ENCODE data around the gene INPP5A. TPM values are rescaled to one million over a fixed set of nuclear protein-coding genes. Genes with fewer than 3 reads are reported as not detected.

INPP5A gene
- total and polyA plus RNA-seq, 10 of the 15 experiments (the other 5 are each of a cell fraction or from before 2014, with no cell fraction given): 0.52 to 15.0 (median 6.3) TPM

DNA sequence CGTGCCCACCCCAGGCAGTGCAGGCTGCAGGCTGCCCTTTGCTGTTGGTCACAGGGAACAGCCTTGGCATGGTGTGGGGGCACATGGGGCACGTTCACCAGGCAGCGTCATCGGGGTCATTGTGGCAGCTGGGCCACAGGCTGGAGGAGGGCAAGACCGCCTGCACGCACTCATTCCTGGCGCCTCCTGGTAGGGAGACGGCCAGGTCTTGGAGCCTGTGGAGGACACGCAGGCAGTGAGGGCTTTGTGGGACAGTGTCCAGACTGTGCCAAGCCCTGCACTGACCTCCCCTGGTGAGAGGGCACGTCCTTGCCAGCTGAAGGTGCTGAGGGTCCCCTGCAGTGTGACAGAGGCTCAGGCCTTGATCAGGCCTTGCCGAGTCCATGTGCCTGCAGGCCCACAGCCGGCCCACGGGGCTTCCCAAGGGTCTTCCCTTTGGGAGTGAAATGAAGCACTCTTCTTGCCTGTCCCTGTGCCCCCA lies 171.9 kb downstream of the INPP5A start:
- intact Hi-C loops (cut with micrococcal nuclease; ENCODE audit: unreplicated experiment): no loop called here
- WGBS (ENCODE audit: insufficient coverage, insufficient replicate concordance, low lambda C conversion rate, missing lambda C conversion rate): 94% methylated on average over 13 of the region's 13 CpGs
- BruUV-seq (replicated peaks): no TSS peak
- ChIA-PET SMC1A (ENCODE audit: uncharacterized antibody, unreplicated experiment) (no interaction called here), RAD21 (ENCODE audit: unreplicated experiment) (no interaction called here), CTCF (no interaction called here), POLR2A (no interaction called here)
- no peak overlapping the region for H2AFZ ChIP-seq (ENCODE audit: control insufficient read depth, low read depth, low read length)
- H4K20me1 ChIP-seq (ENCODE audit: control insufficient read depth, insufficient read depth): no peaks in the 10 kb centered on the region
- DNase-seq (ENCODE audit: low read depth, low spot score) (no peak), ATAC-seq (no peak), FAIRE-seq (no peak)
- no peak for TF ChIP-seq EGR1 (IDR thresholded peaks at IDR 0.05; ENCODE audit: borderline replicate concordance in 1 of 2, low read depth in 2 of 2, low read length in 2 of 2)
- no peak for TF ChIP-seq KAT2A (conservative IDR thresholded peaks at IDR 0.05; ENCODE audit: control insufficient read depth, low read depth, low read length)
- TF ChIP-seq RELA (IDR thresholded peaks at IDR 0.05; ENCODE audit: borderline replicate concordance, partially characterized antibody): no peak
- no peak for TF ChIP-seq CREB1 (IDR thresholded peaks at IDR 0.05; ENCODE audit: low read depth)
- no peak for TF ChIP-seq SREBF2 (IDR thresholded peaks at IDR 0.05; ENCODE audit: low read length)
- TF ChIP-seq MEF2A (IDR thresholded peaks at IDR 0.05; ENCODE audit: insufficient read depth, low read depth, low read length): no peak
- no peak for TF ChIP-seq RB1 (IDR thresholded peaks at IDR 0.05; ENCODE audit: borderline replicate concordance)
- TF ChIP-seq, protein P1, sequence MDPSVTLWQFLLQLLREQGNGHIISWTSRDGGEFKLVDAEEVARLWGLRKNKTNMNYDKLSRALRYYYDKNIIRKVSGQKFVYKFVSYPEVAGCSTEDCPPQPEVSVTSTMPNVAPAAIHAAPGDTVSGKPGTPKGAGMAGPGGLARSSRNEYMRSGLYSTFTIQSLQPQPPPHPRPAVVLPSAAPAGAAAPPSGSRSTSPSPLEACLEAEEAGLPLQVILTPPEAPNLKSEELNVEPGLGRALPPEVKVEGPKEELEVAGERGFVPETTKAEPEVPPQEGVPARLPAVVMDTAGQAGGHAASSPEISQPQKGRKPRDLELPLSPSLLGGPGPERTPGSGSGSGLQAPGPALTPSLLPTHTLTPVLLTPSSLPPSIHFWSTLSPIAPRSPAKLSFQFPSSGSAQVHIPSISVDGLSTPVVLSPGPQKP (IDR thresholded peaks at IDR 0.05; ENCODE audit: low read depth, low read length): no peak
- TF ChIP-seq, protein P2, sequence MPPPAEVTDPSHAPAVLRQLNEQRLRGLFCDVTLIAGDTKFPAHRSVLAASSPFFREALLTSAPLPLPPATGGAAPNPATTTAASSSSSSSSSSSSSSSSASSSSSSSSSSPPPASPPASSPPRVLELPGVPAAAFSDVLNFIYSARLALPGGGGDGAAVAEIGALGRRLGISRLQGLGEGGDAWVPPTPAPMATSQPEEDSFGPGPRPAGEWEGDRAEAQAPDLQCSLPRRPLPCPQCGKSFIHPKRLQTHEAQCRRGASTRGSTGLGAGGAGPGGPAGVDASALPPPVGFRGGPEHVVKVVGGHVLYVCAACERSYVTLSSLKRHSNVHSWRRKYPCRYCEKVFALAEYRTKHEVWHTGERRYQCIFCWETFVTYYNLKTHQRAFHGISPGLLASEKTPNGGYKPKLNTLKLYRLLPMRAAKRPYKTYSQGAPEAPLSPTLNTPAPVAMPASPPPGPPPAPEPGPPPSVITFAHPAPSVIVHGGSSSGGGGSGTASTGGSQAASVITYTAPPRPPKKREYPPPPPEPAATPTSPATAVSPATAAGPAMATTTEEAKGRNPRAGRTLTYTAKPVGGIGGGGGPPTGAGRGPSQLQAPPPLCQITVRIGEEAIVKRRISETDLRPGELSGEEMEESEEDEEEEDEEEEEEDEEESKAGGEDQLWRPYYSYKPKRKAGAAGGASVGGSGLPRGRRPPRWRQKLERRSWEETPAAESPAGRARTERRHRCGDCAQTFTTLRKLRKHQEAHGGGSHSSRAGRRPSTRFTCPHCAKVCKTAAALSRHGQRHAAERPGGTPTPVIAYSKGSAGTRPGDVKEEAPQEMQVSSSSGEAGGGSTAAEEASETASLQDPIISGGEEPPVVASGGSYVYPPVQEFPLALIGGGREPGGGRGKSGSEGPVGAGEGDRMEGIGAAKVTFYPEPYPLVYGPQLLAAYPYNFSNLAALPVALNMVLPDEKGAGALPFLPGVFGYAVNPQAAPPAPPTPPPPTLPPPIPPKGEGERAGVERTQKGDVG (CRISPR knock-in tag; IDR thresholded peaks at IDR 0.05): no peak
- TF ChIP-seq, protein P3, sequence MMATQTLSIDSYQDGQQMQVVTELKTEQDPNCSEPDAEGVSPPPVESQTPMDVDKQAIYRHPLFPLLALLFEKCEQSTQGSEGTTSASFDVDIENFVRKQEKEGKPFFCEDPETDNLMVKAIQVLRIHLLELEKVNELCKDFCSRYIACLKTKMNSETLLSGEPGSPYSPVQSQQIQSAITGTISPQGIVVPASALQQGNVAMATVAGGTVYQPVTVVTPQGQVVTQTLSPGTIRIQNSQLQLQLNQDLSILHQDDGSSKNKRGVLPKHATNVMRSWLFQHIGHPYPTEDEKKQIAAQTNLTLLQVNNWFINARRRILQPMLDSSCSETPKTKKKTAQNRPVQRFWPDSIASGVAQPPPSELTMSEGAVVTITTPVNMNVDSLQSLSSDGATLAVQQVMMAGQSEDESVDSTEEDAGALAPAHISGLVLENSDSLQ (IDR thresholded peaks at IDR 0.05): no peak
- no peak for TF ChIP-seq EZH2 (IDR thresholded peaks at IDR 0.05; ENCODE audit: borderline replicate concordance, control insufficient read depth, low read depth, low read length)
- TF ChIP-seq RFX5 (IDR thresholded peaks at IDR 0.05; ENCODE audit: low read depth, low read length): no peak
- no peak for TF ChIP-seq CBX3 (IDR thresholded peaks at IDR 0.05; ENCODE audit: borderline replicate concordance, low read depth)
- TF ChIP-seq CEBPB (IDR thresholded peaks at IDR 0.05; ENCODE audit: borderline replicate concordance in 1 of 2, low read depth in 2 of 2, low read length in 2 of 2): no peak
- TF ChIP-seq ZNF217 (IDR thresholded peaks at IDR 0.05): no peak
- TF ChIP-seq TCF3 (IDR thresholded peaks at IDR 0.05; ENCODE audit: borderline replicate concordance, insufficient read depth, low read depth, low read length): no peak
- H3K4me1 ChIP-seq (ENCODE audit: control insufficient read depth, insufficient read depth, low read length): no peaks in the 10 kb centered on the region
- H3K79me2 ChIP-seq (ENCODE audit: control insufficient read depth, insufficient read depth, low read length): no peaks in the 10 kb centered on the region
- peaks cover 8% of the 10 kb centered on the region; the same call in 1 of the 3 replicates for H3K9me3 ChIP-seq (replicated peaks; ENCODE audit: control insufficient read depth, insufficient read depth, low read length)
- no peaks in the 10 kb centered on the region for H3K27me3 ChIP-seq (replicated peaks in 1 of 2; ENCODE audit: control insufficient read depth in 2 of 2, insufficient read depth in 2 of 2, low read length in 1 of 2)
- H3K4me2 ChIP-seq (ENCODE audit: control insufficient read depth, insufficient read depth): no peak overlapping the region
- no peak overlapping the region for H3K4me3 ChIP-seq
- no peak overlapping the region for H3K27ac ChIP-seq (ENCODE audit: control insufficient read depth, insufficient read depth)
- no peak overlapping the region for H3K9ac ChIP-seq (ENCODE audit: control insufficient read depth, insufficient read depth, low read length)
- in situ Hi-C loops (cut with MboI): no loop called here
- peaks cover 0 to 6% of the 10 kb centered on the region in 2 experiments; a peak in 2 of 4 replicates for H3K36me3 ChIP-seq (ENCODE audit: control insufficient read depth in 2 of 2, insufficient read depth in 2 of 2, low read length in 1 of 2)

All from GM12878 (cell line).